ENCODE measurements around the gene TNFRSF13B.
"Not testable (repeated sequence)": the region's sequence is repeated elsewhere in the genome, so short reads cannot be mapped to it uniquely, and the experiment has no call there.

Gene TNFRSF13B

DNA sequence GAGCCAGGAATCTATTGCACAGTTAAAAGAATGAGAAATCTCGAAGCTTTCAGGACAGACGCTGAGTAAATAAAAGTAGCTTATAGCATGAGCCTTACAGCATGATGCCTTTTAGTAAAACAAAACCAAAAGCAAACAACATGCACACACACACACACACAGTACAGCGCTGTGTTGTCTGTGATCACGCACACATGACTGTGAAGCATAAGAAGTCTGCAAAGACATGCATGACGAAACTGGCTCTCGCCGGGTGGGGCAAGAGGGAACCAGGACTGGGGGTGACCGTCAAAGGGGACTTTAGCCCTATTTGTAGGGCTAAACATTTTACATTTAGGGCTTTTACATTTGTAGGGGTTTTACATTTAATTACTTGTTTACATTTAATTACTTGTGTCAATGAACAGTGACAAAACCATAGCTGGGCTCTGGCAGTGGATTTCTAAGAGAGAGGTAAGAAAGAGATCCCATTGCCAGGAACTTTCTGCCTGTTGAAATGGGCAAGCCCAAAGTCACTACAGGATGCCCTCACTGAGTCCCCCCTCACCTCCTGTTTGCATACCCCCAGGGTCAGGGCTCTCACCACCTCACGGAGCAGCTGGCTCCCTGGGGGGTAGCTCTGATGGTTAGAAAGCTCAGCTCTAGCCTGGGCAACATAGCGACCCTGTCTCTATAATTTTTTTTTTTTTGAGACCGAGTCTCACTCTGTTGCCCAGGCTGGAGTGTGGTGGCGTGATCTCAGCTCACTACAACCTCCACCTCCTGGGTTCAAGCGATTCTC lies 2.0 kb upstream of the TNFRSF13B start:
- H2AFZ ChIP-seq (ENCODE audit: low read depth, low read length) = no peak overlapping the region
- no peak overlapping the region for H3K4me3 ChIP-seq (ENCODE audit: low read length)
- no peaks in the 10 kb centered on the region for H3K4me1 ChIP-seq (ENCODE audit: insufficient read depth, low read length)
- H3K36me3 ChIP-seq (ENCODE audit: insufficient read depth, low read length) = no peaks in the 10 kb centered on the region
- H3K9me3 ChIP-seq (ENCODE audit: low read length) = no peaks in the 10 kb centered on the region
- H3K27me3 ChIP-seq (ENCODE audit: insufficient read depth, low read length) = peaks cover 4% of the 10 kb centered on the region

DNA sequence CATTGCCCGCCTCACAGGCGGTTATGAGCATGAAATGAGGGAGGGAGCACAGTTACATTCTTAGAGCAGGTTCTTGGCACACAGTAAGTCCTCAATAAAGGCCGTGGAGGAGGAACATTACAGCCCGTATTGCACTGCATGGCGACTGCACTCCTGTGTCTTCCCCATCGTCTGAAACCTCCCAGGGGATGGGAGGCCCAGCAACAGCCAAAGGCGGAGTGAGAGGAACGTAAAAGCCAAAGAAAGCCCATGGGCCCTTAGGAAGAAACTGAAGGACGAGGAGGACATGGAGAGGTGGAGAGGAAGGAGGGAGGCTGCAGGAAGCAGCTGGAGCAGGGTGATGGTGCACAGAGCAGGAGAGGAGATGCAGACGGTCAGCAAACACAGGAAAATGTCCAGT lies 1.1 kb upstream of the TNFRSF13B start:
- H3K4me3 ChIP-seq (ENCODE audit: low read length); H3K9me3 ChIP-seq (ENCODE audit: low read length); H3K27me3 ChIP-seq (ENCODE audit: insufficient read depth, low read length); H2AFZ ChIP-seq (ENCODE audit: low read depth, low read length); H3K36me3 ChIP-seq (ENCODE audit: insufficient read depth, low read length); H3K4me1 ChIP-seq (ENCODE audit: insufficient read depth, low read length): not testable (repeated sequence)

DNA sequence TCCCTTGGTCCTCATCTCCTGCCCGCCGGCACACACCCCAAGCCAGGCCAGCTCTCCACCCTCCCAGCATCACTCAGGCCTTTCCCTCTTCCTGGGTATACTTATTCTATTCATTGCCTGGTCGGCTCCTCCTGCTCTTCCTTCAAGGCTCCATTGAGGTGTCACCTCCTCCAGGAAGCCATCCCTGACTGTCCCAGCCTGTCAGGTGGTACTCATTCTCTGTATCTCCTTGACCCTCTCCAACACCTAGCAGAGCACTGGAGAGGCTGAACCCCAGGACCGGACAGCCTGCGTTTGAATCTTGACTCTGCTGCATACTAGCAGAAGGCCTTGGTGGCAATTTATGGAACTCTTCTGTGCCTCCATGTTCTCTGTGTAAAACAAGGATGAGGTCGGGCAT lies 428 bp upstream of the TNFRSF13B start:
- Histone ChIP-seq H3K4me3 (ENCODE audit: low read length) (no peak overlapping the region), H2AFZ (ENCODE audit: low read depth, low read length) (no peak overlapping the region), H3K27me3 (ENCODE audit: insufficient read depth, low read length) (peaks cover 4% of the 10 kb centered on the region), H3K36me3 (ENCODE audit: insufficient read depth, low read length) (no peaks in the 10 kb centered on the region), H3K9me3 (ENCODE audit: low read length) (no peaks in the 10 kb centered on the region), H3K4me1 (ENCODE audit: insufficient read depth, low read length) (no peaks in the 10 kb centered on the region)

DNA sequence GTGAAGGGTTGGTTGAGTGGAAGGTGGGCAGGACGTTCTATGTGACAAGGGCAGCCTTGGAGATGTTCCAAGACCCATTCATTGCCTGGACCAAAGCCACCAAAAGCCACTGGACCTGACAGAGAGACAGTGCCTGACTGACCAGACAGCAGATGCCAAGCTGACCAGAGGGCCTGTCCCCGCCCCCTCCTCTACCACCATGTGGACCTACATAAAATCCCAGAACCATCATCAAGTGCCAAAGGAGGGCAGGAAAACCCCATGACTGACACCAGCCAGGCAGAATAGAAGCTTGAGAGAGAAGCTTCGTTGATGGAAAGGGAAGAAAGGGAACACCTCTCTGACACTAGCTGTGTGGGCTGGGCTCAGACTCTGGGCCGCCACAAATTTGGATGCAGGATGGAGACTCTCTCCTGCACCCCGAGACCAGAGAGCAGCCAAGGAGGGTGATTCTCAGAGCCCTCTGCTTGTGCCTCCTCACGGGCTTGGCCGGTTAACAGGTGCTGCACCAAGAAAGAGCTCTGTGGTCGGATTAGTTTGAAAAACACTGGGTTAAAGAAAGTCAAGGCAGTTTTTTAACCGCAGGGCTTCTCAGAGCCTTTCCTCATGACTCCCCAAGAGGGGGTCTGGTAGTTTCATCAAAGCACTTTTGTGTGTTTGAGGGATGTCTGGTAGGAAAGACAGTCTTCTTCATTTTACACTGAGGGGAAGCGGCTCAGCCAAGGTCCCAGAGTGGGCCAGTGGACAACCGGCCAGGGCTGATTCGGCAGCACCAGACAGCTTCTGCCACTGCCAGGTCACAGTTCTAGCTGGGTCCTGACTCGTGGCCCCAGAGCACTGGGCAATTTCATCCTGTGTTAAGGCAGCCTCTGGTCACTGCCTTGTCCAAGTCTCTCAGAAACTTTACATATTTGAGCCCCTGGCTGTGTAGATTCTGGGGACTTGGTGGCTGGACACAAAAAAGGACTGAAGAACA lies 1.7 kb downstream of the TNFRSF13B start:
- Histone ChIP-seq H3K9me3 (ENCODE audit: low read length) (no peaks in the 10 kb centered on the region), H3K36me3 (ENCODE audit: insufficient read depth, low read length) (no peaks in the 10 kb centered on the region), H3K4me3 (ENCODE audit: low read length) (no peak overlapping the region), H3K4me1 (ENCODE audit: insufficient read depth, low read length) (no peaks in the 10 kb centered on the region), H3K27me3 (ENCODE audit: insufficient read depth, low read length) (peaks cover 4% of the 10 kb centered on the region), H2AFZ (ENCODE audit: low read depth, low read length) (no peak overlapping the region)

DNA sequence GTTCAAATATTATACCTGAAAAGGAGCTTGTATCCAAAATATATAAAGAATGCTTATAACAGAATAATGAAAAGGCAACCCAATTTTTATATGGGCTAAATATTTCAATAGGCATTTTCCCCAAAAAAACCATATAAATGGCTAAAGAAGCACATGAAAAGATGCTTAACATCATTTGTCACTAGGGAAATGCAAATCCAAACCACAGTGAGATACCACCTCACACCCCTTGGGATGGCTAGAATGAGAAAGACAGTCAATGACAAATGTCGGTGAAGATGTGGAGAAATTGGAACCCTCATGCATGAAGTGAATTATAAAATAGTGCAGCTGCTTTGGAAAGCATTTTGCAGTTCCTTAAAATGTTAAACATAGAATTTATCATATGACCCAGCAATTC lies 3.1 kb downstream of the TNFRSF13B start:
- no peak overlapping the region for H2AFZ ChIP-seq (ENCODE audit: low read depth, low read length)
- H3K9me3 ChIP-seq (ENCODE audit: low read length) = no peaks in the 10 kb centered on the region
- H3K4me3 ChIP-seq (ENCODE audit: low read length) = no peak overlapping the region
- peaks cover 4% of the 10 kb centered on the region for H3K27me3 ChIP-seq (ENCODE audit: insufficient read depth, low read length)
- H3K36me3 ChIP-seq (ENCODE audit: insufficient read depth, low read length) = no peaks in the 10 kb centered on the region
- no peaks in the 10 kb centered on the region for H3K4me1 ChIP-seq (ENCODE audit: insufficient read depth, low read length)

DNA sequence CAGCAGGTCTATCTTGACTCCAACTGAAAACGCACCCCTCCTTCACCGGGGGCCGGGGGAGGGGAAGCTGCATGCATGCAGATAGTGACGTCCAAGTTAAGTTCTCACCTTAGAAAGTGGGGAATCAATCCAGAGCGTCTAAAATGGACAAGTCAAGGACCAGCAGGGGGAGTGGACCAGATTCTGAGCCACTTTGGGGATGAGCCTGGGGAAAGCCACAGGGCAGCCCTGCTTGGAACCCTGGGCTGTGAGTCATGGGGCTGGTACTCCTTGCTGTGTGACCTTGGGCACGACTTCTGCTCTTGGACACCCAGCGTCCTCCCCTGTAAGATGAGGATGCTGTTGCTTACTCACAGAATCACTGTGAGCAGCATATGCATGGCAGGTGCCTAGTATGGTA lies 9.1 kb downstream of the TNFRSF13B start:
- Histone ChIP-seq H3K27me3 (ENCODE audit: insufficient read depth, low read length) (no peaks in the 10 kb centered on the region), H3K4me3 (ENCODE audit: low read length) (no peak overlapping the region), H3K4me1 (ENCODE audit: insufficient read depth, low read length) (no peaks in the 10 kb centered on the region), H2AFZ (ENCODE audit: low read depth, low read length) (no peak overlapping the region), H3K36me3 (ENCODE audit: insufficient read depth, low read length) (no peaks in the 10 kb centered on the region), H3K9me3 (ENCODE audit: low read length) (no peaks in the 10 kb centered on the region)

DNA sequence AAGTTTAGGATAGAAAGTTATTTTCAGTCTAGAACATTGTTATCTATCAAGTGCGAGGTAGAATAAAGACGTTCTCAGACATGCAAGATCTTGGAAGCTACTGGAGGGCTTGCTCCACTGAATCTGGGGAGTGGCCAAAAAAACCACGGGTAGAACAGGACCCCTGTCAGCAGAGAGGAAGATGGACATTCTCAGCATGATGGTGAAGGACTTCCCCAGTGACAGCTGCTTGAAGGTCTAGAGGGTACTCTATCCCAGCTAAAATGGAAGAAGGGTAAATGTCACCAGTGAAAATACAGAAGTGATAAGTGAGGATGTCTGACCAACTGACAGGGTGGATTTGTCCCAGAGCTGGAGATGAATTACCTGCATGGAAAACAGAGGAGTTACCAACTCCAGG lies 10.1 kb downstream of the TNFRSF13B start:
- Histone ChIP-seq H3K27me3 (ENCODE audit: insufficient read depth, low read length) (no peaks in the 10 kb centered on the region), H3K4me1 (ENCODE audit: insufficient read depth, low read length) (no peaks in the 10 kb centered on the region), H2AFZ (ENCODE audit: low read depth, low read length) (no peak overlapping the region), H3K4me3 (ENCODE audit: low read length) (no peak overlapping the region), H3K9me3 (ENCODE audit: low read length) (no peaks in the 10 kb centered on the region), H3K36me3 (ENCODE audit: insufficient read depth, low read length) (no peaks in the 10 kb centered on the region)

DNA sequence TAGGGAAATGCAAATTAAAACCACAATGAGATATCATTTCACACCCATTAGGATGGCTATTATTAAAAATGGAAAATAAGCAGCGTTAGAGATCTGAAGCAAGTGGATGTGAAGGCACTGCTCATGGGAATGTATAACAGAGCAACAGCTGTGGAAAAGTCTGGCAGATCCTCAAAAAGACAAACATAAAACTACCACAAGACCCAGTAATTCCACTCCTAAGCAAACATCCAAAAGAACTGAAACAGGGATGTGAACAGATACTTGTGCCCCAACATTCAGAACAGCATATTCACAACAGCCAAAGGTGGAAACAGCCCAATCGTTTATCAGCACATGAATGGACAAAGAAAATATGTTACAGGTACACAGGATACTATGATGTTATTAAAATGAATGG lies 10.9 kb downstream of the TNFRSF13B start:
- not testable (repeated sequence) for H3K9me3 ChIP-seq (ENCODE audit: low read length); H2AFZ ChIP-seq (ENCODE audit: low read depth, low read length); H3K36me3 ChIP-seq (ENCODE audit: insufficient read depth, low read length); H3K27me3 ChIP-seq (ENCODE audit: insufficient read depth, low read length); H3K4me3 ChIP-seq (ENCODE audit: low read length); H3K4me1 ChIP-seq (ENCODE audit: insufficient read depth, low read length)

DNA sequence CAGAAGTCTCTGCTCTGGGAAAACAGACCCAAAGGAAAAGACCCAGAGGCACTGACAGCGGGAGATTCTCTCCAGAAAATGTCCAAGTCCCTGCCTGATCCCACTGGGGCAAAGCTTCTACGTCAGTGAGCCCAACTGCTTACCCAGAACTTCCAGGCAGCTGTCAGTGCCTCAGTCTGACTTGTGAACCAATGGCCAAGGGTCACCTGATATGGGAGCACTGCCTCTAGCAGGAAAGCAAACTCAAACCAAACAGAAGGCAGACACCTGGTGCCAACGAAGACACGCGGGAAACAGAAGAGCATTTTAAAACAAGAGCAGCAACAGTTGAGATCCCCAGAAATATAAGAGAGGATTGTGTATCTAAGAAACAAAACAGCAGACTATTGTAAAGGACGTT lies 16.9 kb downstream of the TNFRSF13B start:
- H3K4me1 ChIP-seq (ENCODE audit: insufficient read depth, low read length); H3K4me3 ChIP-seq (ENCODE audit: low read length); H3K36me3 ChIP-seq (ENCODE audit: insufficient read depth, low read length); H3K9me3 ChIP-seq (ENCODE audit: low read length); H3K27me3 ChIP-seq (ENCODE audit: insufficient read depth, low read length); H2AFZ ChIP-seq (ENCODE audit: low read depth, low read length): not testable (repeated sequence)

DNA sequence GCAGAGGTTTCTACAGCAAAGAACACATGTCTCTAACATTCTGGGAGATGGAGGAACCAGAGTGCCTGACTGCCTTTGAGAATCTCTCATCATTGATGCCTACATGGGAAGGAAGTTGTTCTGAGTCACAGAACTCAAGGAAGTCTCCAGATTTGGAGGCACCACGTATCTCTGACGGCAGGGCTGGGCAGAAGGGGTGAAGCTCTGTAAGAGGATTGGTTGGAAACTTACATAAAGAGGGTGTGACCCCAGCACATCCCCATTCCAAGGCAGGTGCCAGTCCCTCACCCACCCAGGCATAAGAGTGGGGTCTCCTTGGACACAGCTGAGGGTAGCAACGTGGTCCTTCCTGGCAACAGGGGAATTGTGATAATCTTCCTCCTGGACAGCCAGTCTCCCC lies 17.4 kb downstream of the TNFRSF13B start:
- Histone ChIP-seq H3K4me3 (ENCODE audit: low read length) (no peak overlapping the region), H3K9me3 (ENCODE audit: low read length) (no peaks in the 10 kb centered on the region), H2AFZ (ENCODE audit: low read depth, low read length) (no peak overlapping the region), H3K27me3 (ENCODE audit: insufficient read depth, low read length) (peaks cover 2% of the 10 kb centered on the region), H3K36me3 (ENCODE audit: insufficient read depth, low read length) (no peaks in the 10 kb centered on the region), H3K4me1 (ENCODE audit: insufficient read depth, low read length) (no peaks in the 10 kb centered on the region)

DNA sequence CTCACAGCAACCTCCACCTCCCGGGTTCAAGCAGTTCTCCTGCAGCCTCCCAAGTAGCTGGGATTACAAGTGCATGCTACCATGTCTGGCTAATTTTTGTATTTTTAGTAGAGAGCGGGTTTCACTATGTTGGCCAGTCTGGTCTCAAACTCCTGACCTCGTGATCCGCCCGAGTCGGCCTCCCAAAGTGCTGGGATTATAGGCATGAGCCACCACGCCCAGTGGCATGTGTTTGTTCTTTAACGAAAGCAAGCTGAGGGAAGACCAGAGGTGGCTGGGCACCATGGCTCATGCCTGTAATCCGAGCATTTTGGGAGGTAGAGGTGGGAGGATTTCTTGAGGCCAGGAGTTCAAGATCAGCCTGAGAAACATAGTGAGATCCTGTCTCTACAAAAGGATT lies 18.1 kb downstream of the TNFRSF13B start:
- Histone ChIP-seq H3K4me3 (ENCODE audit: low read length) (no peak overlapping the region), H2AFZ (ENCODE audit: low read depth, low read length) (no peak overlapping the region), H3K9me3 (ENCODE audit: low read length) (no peaks in the 10 kb centered on the region), H3K36me3 (ENCODE audit: insufficient read depth, low read length) (no peaks in the 10 kb centered on the region), H3K27me3 (ENCODE audit: insufficient read depth, low read length) (peaks cover 2% of the 10 kb centered on the region), H3K4me1 (ENCODE audit: insufficient read depth, low read length) (no peaks in the 10 kb centered on the region)

DNA sequence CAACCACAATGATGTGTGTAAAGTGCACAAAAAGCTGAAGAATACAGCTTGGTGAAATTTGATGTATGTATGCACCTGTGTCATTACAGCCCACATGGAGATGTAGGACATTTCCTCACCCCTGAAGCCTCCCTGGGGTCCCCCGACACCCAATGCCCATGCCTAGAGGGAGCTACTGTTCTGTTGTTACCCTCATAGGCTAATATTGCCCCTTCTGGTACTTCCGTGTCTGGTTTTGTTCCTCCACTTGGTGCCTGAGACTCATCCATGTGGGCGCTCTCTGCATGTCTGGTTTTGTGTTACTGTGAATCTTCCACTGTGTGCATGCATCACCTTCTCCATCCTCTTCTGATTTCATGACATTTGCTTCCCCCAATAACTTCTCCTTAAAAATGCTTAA lies 18.6 kb downstream of the TNFRSF13B start:
- Histone ChIP-seq H3K36me3 (ENCODE audit: insufficient read depth, low read length) (no peaks in the 10 kb centered on the region), H3K9me3 (ENCODE audit: low read length) (peaks cover under 1% of the 10 kb centered on the region), H3K4me1 (ENCODE audit: insufficient read depth, low read length) (no peaks in the 10 kb centered on the region), H3K27me3 (ENCODE audit: insufficient read depth, low read length) (peaks cover 2% of the 10 kb centered on the region), H2AFZ (ENCODE audit: low read depth, low read length) (no peak overlapping the region), H3K4me3 (ENCODE audit: low read length) (no peak overlapping the region)

DNA sequence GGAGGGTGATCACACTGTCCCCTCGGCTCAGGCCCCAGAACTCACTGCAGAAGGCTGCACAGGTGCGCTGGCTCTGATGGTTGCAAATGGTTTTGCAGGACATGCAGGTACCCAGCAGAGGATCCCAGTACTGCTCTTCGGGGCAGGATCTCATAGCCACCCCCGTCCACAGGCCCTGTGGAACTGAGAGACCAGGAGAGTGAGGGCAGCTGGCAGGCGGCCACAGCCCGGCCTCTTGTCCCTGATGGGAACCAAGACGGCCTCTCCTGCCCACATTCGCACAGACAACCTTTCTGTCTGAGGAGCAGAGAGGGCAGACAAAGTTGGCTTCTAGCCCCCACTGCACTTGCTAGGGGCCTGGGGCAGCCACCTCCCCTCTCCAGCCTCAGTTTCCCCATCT lies 19.5 kb downstream of the TNFRSF13B start:
- no peak overlapping the region for H2AFZ ChIP-seq (ENCODE audit: low read depth, low read length)
- H3K36me3 ChIP-seq (ENCODE audit: insufficient read depth, low read length) = no peaks in the 10 kb centered on the region
- no peak overlapping the region for H3K4me3 ChIP-seq (ENCODE audit: low read length)
- no peaks in the 10 kb centered on the region for H3K4me1 ChIP-seq (ENCODE audit: insufficient read depth, low read length)
- H3K27me3 ChIP-seq (ENCODE audit: insufficient read depth, low read length) = peaks cover 2% of the 10 kb centered on the region
- peaks cover 2% of the 10 kb centered on the region for H3K9me3 ChIP-seq (ENCODE audit: low read length)
